NCI-H1694 (cell line): ENCODE measurements around the gene ZSCAN21.

Source experiments
- DNase-seq: peaks from one replicate; lab custom pipeline; 2025; lab: John Stamatoyannopoulos, UW

ZSCAN21 gene

DNA sequence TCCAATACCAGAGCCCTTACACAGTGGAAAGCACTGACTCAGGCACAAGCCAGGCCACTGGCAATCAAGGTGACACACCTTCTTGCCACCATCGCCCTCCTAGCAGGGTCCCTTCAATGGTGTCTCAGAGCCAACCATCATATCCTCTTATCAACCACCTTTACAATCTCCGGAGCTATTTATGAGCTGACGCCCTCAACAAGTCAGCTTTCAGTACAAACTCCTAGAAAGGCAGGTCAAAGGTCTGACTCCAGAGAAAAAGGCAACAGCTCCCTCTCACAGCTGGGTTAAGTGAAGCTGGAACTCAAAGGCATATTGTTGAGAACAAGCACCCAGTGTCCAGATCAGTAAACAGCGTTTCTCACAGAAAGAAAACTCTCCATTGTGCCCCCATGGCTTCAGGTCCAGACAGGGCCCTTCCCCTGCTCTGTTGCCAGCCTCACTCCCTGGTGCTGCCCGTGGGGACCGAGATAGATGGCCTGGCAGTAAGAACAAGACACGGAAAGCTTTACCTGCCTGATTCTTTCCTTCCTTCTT is 29.5 kb downstream of the ZSCAN21 start:
- no peak for DNase-seq

DNA sequence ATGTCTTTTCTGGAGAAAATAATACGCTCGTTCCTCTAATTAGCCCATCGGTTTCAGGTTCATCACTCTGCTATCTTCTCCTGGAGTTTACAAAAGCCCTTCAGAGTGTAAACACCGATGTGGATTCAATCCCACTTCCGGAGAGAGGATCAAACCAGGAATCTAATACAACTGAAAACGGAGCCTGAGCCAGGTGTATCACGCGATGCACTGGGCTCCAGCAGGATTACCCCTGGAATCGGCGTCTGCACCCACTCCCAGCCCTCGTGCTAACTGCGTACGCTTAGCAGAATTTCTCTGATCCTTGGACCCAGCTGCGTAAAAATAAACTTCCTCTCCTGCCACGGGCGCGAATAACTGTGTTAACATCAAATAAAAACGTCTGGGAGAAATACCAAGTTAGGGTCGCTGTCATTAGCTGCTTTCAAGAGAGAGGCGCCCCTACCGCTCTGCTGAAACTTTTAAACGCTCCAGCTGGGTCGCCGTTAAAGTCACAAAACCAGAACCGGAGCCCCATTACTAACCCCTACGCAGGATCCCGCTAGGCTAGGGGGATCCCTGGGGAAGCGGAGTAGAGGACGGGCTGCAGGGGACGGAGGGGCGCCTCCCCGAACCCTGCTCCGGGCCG is 31.4 kb downstream of the ZSCAN21 start:
- DNase-seq = peak; percentile 12

DNA sequence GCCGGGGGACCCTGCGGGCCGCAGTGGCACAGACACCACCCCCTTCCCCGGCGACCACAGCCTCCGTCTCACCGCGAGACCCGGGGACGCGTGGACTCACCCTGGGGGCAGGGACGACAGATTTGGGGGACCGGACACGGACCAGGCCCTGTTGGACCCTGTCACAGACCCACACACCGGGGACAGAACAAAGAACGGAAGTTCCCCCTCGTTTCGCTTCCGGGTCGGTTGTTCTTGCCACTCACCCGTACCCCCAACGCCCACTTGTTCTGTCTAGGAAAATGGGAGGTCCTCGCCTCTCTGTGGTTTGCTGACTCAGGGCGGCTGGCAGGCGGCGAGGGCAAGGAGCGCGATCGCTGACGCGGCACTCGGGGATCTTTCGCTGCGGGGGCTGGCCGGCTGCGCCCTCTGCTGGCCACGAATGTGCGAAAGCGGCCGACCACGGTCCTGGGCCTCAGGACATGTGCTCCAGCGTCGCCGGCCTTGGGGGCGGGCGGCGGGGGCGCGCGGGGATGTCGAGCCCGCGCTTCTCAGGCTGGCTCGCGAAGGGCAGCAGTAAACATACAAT is 32.0 kb downstream of the ZSCAN21 start, which contains the start of gene ZNF3:
Gene ZNF3 (minus strand): TSS at position 189 of the 568 bp plus-strand sequence. CDS start 4,366 bp downstream, outside the sequence.
- peak; percentile 98 for DNase-seq

DNA sequence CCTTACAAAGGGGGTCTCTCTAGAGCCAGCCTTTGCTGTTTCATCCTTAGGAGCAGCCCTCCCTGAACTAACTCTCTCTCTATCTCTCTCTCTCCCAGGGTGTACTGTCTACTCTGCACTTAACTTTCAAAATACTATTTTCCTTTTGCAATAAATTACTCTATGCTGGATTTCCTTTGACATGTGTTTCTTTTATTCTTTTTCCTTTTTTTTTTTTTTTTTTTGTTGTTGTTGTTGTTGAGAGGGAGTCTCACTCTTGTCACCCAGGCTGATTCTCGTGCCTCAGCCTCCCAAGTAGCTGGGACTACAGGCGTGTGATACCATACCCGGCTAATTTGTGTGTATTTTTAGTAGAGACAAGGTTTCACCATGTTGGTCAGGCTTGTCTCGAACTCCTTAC is 33.4 kb downstream of the ZSCAN21 start:
- no peak for DNase-seq

DNA sequence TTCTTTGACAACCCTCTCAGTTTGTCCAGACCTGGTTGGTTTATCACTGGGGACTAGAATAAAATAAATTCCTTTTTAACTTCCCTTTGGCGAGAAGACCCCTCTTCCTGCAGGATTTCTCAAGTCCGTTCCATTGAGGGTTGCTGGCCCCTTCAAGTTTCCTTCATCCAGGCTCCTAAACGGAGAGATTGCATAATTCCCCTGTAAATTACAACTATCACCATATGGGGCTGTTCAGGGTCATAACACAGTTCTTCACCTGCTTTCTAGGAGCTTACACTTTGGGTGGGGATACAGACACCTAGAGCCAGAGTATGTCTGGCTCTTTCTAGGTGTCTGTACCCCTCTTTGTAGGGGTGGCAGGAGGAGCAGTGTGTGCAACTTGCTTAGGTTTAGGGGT is 35.9 kb downstream of the ZSCAN21 start:
- DNase-seq = no peak

DNA sequence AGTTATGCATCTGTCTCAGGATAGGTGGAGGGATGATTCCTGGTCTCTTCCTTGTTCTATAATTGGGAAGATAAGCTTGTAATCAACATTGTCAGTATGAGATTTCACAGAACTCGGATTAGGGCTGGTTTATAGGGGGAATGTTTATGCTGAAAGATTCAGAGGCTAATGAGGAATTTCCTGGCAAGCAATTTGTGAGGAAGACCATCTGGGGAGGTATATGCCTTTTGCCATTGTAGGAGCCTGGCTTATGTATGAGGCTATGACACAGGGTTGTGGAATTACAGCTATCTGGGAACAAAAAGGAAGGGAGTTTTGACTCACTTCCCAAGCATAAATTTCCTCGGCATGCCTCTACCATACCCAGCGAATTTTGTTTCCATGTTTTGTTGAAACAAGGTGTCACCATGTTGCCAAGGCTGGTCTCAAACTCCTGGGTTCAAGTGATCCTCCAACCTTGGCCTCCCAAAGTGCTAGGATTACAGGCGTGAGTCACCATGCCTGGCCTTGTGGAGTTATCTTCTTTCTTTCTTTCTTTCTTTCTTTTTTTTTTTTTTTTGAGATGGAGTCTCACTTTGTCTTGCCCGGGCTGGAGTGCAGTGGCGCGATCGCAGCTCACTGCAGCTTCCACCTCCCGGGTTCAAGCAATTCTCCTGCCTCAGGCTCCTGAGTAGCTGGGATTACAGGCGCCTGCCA is 37.6 kb downstream of the ZSCAN21 start:
- DNase-seq = no peak

DNA sequence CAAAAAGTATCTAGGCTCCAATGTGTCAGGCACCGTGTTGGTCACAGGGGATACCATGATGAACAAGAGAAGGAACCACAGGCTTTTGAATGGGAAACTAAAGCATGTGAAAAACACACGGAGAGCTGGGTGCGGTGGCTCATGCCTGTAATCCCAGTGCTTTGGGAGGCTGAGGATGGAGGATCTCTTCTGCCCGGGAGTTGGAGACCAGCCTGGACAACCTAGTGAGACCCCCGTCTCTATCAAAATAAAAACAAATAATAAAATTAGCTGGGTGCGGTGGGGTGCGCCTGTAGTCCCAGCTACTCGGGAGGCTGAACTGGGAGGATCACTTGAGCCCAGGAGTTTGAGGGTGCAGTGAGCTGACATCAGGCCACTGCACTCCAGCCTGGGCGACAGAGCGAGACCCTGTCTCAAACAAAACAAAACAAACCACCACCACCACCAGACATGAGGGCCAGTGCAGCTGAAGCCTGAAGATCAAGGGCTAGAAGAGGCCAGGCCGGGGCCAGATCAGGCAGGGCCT is 38.6 kb downstream of the ZSCAN21 start:
- no peak for DNase-seq

DNA sequence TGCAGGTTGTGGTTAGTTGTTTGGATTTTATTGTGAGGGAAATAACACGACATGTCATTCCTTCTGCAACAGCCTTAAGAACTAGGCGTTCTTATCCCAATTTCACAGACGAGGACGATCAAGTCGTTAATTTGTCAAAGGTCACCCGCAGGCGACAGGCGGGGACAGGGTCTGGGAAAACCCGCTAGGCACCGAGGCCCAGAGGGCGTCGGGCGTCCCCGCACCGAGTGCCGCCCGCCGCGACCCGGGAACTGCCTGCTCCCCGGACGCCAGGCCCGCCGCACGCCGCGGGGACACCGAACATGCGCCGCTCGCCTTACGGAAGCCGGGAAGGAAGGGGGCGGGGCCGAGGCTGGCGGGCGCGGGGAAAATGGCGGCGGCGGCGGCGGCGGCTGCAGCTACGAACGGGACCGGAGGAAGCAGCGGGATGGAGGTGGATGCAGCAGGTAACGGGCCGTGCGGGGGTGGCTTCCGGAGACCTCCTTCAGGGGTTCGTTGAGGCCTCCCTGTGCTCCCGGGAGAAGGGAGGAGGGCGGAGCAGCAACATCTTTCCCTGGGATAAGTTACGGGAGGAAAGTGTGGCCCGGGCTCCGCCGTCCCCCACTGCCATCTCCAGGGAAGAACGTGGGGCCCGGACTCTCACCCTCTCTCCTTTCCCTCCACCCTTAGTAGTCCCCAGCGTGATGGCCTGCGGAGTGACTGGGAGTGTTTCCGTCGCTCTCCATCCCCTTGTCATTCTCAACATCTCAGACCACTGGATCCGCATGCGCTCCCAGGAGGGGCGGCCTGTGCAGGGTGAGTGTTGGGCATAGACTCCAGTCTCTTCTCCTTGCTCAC is 39.3 kb downstream of the ZSCAN21 start, which contains the start of gene COPS6:
Gene COPS6 (plus strand): TSS at position 349 of the 837 bp plus-strand sequence. CDS start 22 bp downstream, at position 371.
- DNase-seq = peak; percentile 42

DNA sequence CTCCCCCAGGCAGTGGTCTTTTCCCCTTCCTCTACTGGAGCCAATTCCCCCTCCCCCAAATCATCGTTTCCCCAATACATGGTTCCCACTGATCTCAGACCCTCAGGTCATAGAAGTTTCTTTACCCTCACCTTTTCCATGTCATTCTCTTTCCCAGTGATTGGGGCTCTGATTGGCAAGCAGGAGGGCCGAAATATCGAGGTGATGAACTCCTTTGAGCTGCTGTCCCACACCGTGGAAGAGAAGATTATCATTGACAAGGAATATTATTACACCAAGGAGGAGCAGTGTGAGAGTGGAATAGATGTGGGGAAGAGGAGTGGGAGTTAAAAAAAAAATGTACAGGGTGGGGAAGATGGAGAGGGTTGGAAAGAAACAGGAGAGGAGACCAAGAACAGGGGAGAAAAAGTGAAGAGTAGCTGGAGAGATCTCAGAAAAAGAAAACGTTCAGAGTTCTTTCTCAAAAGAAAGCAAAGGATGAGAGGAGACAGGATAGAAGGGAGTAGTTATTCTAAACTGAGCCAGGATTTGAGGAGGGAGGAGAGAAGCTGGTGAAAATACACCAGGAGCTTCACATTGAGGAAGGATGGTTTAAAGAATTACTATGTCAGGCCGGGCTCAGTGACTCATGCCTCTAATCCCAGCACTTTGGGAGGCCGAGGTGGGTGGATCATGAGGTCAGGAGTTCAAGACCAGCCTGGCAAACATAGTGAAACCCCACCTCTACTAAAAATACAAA is 40.1 kb downstream of the ZSCAN21 start:
- no peak for DNase-seq

DNA sequence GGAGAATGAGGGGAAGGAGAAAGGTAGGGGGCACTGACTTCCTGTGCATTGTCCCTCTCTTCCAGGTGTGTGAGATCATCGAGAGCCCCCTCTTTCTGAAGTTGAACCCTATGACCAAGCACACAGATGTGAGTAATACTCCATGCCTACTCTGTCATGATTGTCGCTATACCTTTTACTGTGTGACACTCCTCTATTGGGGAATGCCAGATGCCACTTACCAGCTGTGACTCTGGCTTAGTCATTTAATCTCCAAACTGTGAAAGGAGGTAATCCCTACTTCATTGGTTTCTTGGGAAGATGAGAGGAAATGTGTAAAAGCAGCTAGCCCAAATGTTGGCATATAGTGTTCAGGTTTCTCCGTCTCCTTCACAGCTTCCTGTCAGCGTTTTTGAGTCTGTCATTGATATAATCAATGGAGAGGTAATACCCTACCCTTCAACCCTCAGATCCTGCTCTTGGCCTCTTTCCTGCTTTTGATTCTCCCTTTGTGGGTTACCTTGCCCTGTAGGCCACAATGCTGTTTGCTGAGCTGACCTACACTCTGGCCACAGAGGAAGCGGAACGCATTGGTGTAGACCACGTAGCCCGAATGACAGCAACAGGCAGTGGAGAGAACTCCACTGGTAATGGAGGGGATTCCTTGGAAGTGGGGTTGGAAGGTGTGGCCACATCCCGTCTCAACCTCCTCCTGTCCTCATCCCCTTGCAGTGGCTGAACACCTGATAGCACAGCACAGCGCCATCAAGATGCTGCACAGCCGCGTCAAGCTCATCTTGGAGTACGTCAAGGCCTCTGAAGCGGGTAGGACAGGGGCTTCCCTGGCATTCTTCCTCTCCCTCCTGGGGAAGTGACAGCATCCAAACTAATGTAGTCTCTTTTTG is 41.2 kb downstream of the ZSCAN21 start:
- no peak for DNase-seq

DNA sequence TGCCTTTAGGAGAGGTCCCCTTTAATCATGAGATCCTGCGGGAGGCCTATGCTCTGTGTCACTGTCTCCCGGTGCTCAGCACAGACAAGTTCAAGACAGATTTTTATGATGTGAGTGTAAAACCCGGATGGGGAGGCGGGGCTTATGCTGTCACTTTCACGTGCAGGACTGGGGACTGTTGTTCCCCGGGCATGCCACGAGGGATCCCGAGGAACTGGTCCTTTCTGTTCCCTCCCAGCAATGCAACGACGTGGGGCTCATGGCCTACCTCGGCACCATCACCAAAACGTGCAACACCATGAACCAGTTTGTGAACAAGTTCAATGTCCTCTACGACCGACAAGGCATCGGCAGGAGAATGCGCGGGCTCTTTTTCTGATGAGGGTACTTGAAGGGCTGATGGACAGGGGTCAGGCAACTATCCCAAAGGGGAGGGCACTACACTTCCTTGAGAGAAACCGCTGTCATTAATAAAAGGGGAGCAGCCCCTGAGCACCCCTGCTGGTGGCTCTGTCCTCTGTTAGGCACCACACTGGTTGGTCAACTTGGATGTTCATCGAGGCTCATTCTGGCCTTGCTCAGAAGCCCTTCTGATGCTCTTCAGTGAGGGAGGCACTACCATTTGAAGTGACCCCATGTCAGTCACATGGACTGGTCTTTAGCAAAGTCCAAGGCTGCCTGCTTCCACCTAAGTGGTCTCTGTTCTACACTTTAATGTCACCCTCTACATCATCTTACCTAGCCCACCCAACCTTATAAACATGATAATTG is 42.0 kb downstream of the ZSCAN21 start:
- DNase-seq = no peak

DNA sequence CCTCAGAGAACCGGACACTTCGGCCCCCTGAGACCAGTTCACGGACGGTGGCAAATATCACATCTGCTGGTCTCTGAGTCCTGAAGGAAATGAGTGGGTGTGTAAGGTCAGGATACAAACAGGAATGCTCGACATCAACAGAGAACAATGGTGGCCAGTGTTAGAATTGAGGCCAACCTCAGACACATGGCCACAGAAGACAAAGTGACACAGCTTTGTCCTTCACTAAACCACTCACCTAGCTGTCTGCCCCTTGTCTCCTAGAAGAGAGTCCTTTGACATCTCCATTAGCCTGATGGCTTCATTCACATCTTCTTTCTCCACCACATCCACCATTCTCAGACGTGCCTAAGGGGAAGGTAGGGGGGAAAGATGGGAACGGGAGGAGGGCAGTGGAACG is 43.5 kb downstream of the ZSCAN21 start:
- DNase-seq = no peak

DNA sequence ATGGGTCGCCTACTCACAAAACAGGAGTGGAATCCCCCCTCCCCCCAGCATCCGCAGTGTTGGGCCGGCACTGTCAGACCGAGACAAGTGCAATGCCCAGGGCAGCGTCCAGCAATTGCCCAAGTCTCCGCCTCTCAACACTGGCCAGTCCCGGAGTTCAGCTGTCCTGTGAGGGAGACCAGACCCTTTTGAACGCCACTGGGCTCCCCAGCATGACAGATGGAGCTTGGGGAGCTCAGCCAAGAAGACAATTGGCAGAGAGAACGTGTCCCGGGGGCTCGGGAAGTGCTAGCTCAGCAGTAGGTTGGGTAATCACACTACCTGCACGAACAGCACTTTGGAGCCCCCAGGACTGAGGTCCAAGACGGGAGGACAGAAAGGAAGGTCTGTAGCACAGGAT is 43.9 kb downstream of the ZSCAN21 start:
- no peak for DNase-seq

DNA sequence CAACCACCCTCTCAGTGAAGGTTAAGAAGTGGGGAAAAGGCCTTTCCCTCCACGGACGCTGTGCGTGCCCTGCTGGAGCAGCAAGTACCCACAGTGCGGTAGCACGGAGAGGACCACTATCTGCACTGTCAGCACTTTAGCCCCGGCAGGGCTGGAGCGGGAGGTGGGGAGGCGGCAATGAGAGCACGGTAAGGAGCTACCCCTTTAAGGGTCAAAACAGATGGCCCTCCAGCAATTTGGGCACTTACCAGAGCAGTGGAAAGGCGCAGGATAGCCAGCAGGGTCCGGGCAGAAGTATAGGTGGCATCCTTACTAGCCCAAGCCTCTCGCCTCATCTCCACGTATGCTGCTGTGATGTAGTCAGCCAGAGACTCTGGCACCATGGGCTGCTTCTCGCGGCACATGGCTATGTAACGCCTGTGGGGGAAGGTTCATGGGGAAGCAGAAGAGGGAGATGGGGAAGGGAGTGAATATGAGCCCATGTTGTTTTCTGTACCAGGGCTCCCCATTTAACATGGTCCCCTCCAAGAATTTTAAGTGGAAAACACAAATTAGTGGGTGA is 44.4 kb downstream of the ZSCAN21 start:
- no peak for DNase-seq

DNA sequence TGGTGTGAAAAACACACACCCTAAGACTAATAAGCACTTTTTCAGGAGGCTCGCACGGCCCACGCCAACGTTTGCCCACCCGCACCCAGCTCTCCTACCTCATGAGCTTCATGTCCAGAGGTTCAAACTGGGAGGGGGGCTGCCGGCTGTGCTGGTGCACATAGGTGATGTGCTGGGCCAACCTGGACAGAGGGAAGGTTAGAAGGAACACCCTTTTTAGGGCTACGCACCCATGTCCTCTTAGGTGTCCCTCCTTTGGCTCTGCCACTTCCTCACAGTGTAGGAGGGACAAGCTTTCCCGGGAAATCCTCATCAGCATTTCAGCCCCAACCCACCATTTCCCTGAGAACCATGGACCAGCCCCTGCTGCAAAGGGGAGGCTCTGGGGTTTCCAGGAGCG is 45.7 kb downstream of the ZSCAN21 start:
- DNase-seq = no peak

DNA sequence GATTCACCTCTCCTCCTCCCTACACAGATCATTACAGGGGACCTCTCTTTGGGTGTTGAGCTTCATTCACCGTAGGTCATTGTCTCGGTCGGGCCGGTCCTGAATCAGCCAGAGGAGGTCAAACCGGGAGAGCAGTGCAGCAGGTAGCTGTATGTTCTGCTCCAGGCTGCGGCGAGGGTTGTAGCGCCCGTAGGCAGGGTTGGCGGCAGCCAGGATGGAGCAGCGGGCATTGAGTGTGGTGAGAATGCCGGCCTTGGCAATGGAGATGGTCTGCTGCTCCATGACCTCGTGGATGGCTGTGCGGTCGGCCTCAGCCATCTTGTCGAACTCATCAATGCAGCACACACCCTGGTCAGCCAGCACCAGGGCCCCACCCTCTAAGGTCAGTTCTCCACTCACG is 46.1 kb downstream of the ZSCAN21 start:
- DNase-seq = no peak

DNA sequence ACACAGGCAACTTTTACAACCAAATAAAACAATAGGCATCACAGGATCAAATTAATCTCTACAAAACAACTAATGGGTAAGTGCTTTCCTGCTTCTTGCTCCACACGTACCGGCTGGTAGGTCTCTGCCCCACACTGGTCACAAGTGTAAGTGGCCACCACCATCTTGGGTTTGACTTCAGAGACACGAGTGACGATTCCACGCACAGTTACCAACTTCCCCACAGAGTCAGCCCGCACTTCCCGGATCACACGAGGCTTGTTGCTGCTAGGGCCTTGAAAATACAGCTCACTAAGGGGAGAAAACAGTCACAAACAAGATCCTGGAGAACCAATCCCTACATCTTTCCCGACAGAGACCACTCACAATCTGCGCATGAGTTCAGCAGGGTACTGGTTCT is 49.3 kb downstream of the ZSCAN21 start:
- no peak for DNase-seq

DNA sequence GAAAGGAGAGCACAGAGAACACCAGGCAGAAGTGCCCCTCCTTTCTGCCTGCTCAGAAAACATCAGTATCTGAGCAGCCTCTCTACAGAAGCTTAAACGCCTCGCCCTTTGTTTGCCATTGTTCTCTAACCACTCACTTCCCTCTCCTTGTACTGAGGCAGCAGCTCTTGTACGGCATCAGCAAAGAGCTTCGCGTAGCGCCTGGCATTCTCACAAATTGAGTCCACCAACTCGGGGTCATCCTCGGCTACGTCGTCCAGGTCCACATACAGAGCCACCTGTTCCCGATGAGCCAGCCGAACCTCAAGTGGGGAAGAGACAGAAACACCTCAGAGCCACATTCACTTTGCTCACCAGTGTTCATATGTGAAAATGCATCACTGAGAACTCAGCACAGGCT is 49.9 kb downstream of the ZSCAN21 start:
- DNase-seq = no peak

DNA sequence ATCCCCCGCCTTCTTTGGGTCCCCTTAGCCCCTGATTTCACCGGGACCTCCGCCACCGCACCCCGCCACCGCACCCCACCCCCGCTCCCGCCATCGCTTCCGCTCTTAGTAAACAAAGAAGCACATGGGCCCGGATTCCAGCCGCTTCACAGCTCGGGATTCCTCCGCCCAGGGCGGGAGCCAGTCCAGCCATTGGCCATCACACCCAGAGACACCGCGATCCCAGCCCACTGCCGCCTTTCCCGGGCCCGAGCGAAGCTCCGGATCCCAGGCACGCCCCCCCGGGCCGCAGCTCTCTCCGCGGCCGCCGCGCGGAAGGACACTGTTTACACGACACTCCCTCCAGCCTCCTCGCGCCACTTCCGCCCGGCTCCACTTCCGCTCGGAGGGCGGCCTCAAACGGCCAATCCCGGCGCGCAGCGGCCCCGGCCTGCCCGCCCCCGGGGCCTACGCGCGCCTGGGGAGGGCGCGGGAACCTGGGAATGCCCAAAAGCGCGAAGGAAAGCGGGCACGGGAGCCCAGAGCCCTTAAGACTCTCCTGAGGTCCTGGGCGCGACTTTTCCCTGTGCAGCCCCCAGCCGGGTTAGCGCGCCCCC is 50.9 kb downstream of the ZSCAN21 start:
- peak; percentile 87 for DNase-seq
